Natural killer cell (primary cell): ENCODE measurements around the gene RCL1. TPM values are rescaled to one million over a fixed set of nuclear protein-coding genes. Genes with fewer than 3 reads are reported as not detected.
"Not testable (repeated sequence)": the region's sequence is repeated elsewhere in the genome, so short reads cannot be mapped to it uniquely, and the experiment has no call there.

Experiments used
- ATAC-seq, 3 donors: fragments of 150-1000 bp in 2 of 3; fragments of 200-7000 bp in 1 of 3; cut with Tn5 transposase; 1 replicate in 1 of 3; 2 replicates in 2 of 3; pipeline ENCODE4 v1.10.0; 2021; ENCODE audit warnings: mild to moderate bottlenecking in 2 of 3, moderate library complexity in 2 of 3
- DNase-seq, 2 donors: peaks; one replicate each; pipeline versions ENCODE4 v3.0.0 to v3.0.0-alpha.2; 2013 to 2021; ENCODE audit warnings: mixed read lengths in 1 of 2
- H3K27ac ChIP-seq: one replicate; pipeline ENCODE4 v1.5.1; 2013; ENCODE audit warnings: mild to moderate bottlenecking, low read length
- H3K27me3 ChIP-seq: one replicate; pipeline ENCODE4 v1.6.1; 2013; ENCODE audit warnings: low read length; ENCODE audit not compliant: control insufficient read depth, insufficient read depth
- H3K36me3 ChIP-seq: one replicate; pipeline ENCODE4 v1.6.1; 2013; ENCODE audit warnings: low read length; ENCODE audit not compliant: control insufficient read depth, insufficient read depth
- H3K4me1 ChIP-seq: one replicate; pipeline ENCODE4 v1.6.1; 2013; ENCODE audit warnings: low read length; ENCODE audit not compliant: control insufficient read depth, insufficient read depth
- H3K4me3 ChIP-seq: one replicate; pipeline ENCODE4 v1.5.1; 2013; ENCODE audit warnings: low read length
- H3K9me3 ChIP-seq: one replicate; pipeline ENCODE4 v1.6.1; 2013; ENCODE audit warnings: low read length; ENCODE audit not compliant: control insufficient read depth, insufficient read depth
- H3K27ac Mint-ChIP-seq, 2 donors: one replicate each; pipeline ENCODE4 v1.8.0; 2022; ENCODE audit warnings: mild to moderate bottlenecking in 2 of 2, mixed read lengths in 2 of 2, moderate library complexity in 1 of 2
- H3K27me3 Mint-ChIP-seq, 2 donors: one replicate each; pipeline ENCODE4 v1.8.0; 2022; ENCODE audit warnings: low read depth in 2 of 2, mixed read lengths in 2 of 2
- H3K36me3 Mint-ChIP-seq: one replicate; pipeline ENCODE4 v1.8.0; 2022; ENCODE audit warnings: mixed read lengths
- H3K4me1 Mint-ChIP-seq, 2 donors: one replicate each; pipeline ENCODE4 v1.8.0; 2022; ENCODE audit warnings: mixed read lengths in 2 of 2
- H3K4me3 Mint-ChIP-seq: one replicate; pipeline ENCODE4 v1.8.0; 2022; ENCODE audit warnings: mild to moderate bottlenecking, moderate library complexity, mixed read lengths
- H3K9me3 Mint-ChIP-seq, 2 donors: one replicate each; pipeline ENCODE4 v1.8.0; 2022; ENCODE audit warnings: mixed read lengths in 2 of 2
- WGBS: methylation state at CpG from one replicate; pipeline ENCODE4 v1.1.7; 2013; ENCODE audit warnings: missing lambda C conversion rate; ENCODE audit not compliant: insufficient coverage; 5-methylcytosine and 5-hydroxymethylcytosine counted together
- intact Hi-C: fragments of 100-400 bp; cut with micrococcal nuclease; formaldehyde crosslinking; loops from one replicate; pipeline ENCODE4 v1.14.2; 2022
- total RNA-seq, 4 donors: library from RNA; stranded (reverse); fragments of 120-200 nt in 1 of 4; gene quantifications; one replicate each; pipeline versions ENCODE4 v1.2.3 to v1.2.4, GENCODE V29; 2013 to 2022
- TF ChIP-seq, protein P1 (sequence below): fragments of 200-600 bp; IDR thresholded peaks from one replicate; pipeline ENCODE4 v1.8.0; 2022; ENCODE audit warnings: antibody characterized with exemption

The RCL1 gene
- total RNA-seq, 3 donors from 2014 or later (not counting 1 experiment from before 2014, with no cell fraction given): 18.1 to 26.3 (median 23.0) TPM

DNA sequence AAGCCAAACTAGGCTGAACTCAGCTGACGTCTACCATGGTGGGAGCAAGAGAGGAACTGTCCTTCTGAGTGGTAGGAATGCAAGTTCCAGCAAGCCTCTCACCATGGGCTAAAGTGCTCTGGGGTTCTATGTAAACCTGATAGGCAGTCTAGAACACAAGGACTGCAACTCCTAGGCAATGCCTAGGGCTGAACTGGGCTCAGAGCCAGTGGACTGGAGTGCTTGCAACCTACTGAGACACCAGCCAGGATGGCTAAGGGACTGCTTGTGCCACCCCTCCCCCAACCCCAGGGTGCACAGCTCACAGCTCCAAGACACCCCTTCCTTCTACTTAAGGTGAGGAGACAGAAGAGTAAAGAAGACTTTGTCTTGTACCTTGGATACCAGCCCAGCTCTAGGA is 12.1 kb upstream of the RCL1 start:
- DNase-seq: no peak
- ATAC-seq: no peak
- Histone ChIP-seq H3K27ac (no peak overlapping the region), H3K36me3 (no peaks in the 10 kb centered on the region), H3K4me3 (no peak overlapping the region), H3K27me3 (no peaks in the 10 kb centered on the region), H3K4me1 (no peaks in the 10 kb centered on the region), H3K9me3 (no peaks in the 10 kb centered on the region)
- peaks cover 7 to 17% of the 10 kb centered on the region in 2 donors for H3K27me3 Mint-ChIP-seq
- no peak overlapping the region for H3K27ac Mint-ChIP-seq
- H3K9me3 Mint-ChIP-seq: no peaks in the 10 kb centered on the region
- no peaks in the 10 kb centered on the region for H3K36me3 Mint-ChIP-seq
- intact Hi-C loops: no loop called here
- H3K4me1 Mint-ChIP-seq: no peaks in the 10 kb centered on the region
- no peak overlapping the region for H3K4me3 Mint-ChIP-seq
- TF ChIP-seq, protein P1, sequence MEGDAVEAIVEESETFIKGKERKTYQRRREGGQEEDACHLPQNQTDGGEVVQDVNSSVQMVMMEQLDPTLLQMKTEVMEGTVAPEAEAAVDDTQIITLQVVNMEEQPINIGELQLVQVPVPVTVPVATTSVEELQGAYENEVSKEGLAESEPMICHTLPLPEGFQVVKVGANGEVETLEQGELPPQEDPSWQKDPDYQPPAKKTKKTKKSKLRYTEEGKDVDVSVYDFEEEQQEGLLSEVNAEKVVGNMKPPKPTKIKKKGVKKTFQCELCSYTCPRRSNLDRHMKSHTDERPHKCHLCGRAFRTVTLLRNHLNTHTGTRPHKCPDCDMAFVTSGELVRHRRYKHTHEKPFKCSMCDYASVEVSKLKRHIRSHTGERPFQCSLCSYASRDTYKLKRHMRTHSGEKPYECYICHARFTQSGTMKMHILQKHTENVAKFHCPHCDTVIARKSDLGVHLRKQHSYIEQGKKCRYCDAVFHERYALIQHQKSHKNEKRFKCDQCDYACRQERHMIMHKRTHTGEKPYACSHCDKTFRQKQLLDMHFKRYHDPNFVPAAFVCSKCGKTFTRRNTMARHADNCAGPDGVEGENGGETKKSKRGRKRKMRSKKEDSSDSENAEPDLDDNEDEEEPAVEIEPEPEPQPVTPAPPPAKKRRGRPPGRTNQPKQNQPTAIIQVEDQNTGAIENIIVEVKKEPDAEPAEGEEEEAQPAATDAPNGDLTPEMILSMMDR: no peak
- 96% methylated on average over 1 of the region's 1 CpG for WGBS

DNA sequence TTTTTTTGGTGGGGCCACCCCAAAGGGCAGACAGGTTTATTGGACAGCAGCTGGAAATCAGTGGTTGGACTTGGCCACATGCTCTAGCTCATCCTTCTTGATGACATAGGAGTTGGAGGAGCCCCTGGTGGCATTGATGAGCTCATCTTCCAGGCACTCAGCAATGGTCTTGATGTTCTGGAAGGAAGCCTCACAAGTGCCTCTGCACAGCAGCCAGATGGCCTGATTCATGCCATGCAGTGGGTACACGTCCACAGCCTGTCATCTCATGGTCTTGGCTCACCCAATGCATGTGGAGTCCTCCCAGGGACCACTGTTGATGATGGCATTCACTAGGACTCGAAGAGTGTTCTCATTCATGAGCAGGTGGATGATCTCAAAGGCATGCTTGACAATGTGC is 11.3 kb upstream of the RCL1 start:
- 76% methylated on average over 2 of the region's 2 CpGs for WGBS
- H3K4me1 Mint-ChIP-seq: no peaks in the 10 kb centered on the region
- Histone ChIP-seq H3K9me3 (no peaks in the 10 kb centered on the region), H3K27me3 (no peaks in the 10 kb centered on the region), H3K27ac (no peak overlapping the region), H3K36me3 (no peaks in the 10 kb centered on the region), H3K4me1 (no peaks in the 10 kb centered on the region), H3K4me3 (no peak overlapping the region)
- no peaks in the 10 kb centered on the region for H3K36me3 Mint-ChIP-seq
- H3K9me3 Mint-ChIP-seq: no peaks in the 10 kb centered on the region
- TF ChIP-seq, protein P1: no peak
- no peak for ATAC-seq
- no peak for DNase-seq
- no peak overlapping the region for H3K27ac Mint-ChIP-seq
- intact Hi-C loops: no loop called here
- H3K4me3 Mint-ChIP-seq: no peak overlapping the region
- H3K27me3 Mint-ChIP-seq: peaks cover 10 to 19% of the 10 kb centered on the region in 2 donors

DNA sequence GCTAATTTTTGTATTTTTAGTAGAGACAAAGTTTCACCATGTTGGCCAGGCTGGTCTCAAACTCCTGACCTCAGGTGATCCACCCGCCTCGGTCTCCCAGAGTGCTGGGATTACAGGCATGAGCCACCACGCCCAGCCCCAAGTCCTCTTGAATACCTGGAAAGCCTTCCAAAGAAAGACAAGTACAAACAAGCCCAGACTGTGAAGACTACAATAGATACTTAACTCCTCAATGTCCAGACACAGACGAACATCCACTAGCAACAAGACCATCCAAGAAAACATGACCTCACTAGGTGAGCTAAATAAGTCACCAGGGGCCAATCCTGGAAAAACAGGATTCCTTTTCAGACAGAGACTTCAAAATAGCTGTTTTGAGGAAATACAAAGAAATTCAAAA is 9.6 kb upstream of the RCL1 start:
- H3K27ac Mint-ChIP-seq, H3K27ac ChIP-seq, H3K4me3 Mint-ChIP-seq, H3K9me3 ChIP-seq, intact Hi-C loops, H3K36me3 Mint-ChIP-seq, H3K27me3 ChIP-seq, H3K36me3 ChIP-seq, H3K4me3 ChIP-seq, DNase-seq, H3K4me1 Mint-ChIP-seq, H3K9me3 Mint-ChIP-seq, H3K4me1 ChIP-seq, ATAC-seq: not testable (repeated sequence)
- WGBS: 92% methylated on average over 4 of the region's 4 CpGs
- H3K27me3 Mint-ChIP-seq: peaks cover 22 to 37% of the 10 kb centered on the region in 2 donors

DNA sequence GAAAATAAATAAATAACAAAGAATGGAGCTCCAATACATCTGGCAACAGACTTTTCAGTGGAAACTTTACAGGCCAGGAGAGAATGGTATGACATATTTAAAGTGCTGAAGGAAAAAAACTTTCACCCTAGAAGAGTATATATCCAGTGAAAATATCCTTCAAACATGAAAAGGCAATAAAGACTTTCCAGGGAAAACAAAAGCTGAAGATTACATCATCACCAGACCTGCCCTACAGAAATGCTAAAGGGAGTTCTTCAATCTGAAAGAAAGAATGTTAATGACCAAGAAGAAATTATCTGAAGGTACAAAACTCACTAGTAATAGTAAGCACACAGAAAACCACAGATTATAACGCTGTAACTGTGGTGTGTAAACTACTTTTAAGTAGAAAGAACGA is 8.3 kb upstream of the RCL1 start:
- Histone ChIP-seq H3K4me1 (no peaks in the 10 kb centered on the region), H3K36me3 (no peaks in the 10 kb centered on the region), H3K27ac (no peak overlapping the region), H3K4me3 (no peak overlapping the region), H3K27me3 (no peaks in the 10 kb centered on the region), H3K9me3 (no peaks in the 10 kb centered on the region)
- no CpG with 5 or more reads among the region's 2 CpGs for WGBS
- no peak for DNase-seq
- H3K4me3 Mint-ChIP-seq: no peak overlapping the region
- no peaks in the 10 kb centered on the region for H3K4me1 Mint-ChIP-seq
- H3K36me3 Mint-ChIP-seq: no peaks in the 10 kb centered on the region
- no peak overlapping the region for H3K27ac Mint-ChIP-seq
- H3K27me3 Mint-ChIP-seq: peaks cover 27 to 48% of the 10 kb centered on the region in 2 donors
- TF ChIP-seq, protein P1: no peak
- intact Hi-C loops: no loop called here
- ATAC-seq: no peak
- no peaks in the 10 kb centered on the region for H3K9me3 Mint-ChIP-seq
